RWPE2 (cell line): ENCODE measurements around the gene TNFAIP6.
"Not testable (repeated sequence)": the region's sequence is repeated elsewhere in the genome, so short reads cannot be mapped to it uniquely, and the experiment has no call there.

Experiments
- ATAC-seq: fragments of 200-7000 bp; cut with Tn5 transposase; 3 replicates; pipeline ENCODE4 v1.9.1; 2021; ENCODE audit warnings: low read depth
- DNase-seq: peaks from one replicate; pipeline ENCODE4 v3.0.0-alpha.2; 2020; ENCODE audit warnings: low spot score
- H3K27ac ChIP-seq: fragments of 450-650 bp; 2 replicates; pipeline ENCODE4 v1.5.1; 2017; ENCODE audit warnings: mild to moderate bottlenecking; ENCODE audit not compliant: poor library complexity, severe bottlenecking
- H3K27me3 ChIP-seq: fragments of 250-450 bp; sonication (Bioruptor Pico); 2 replicates; pipeline ENCODE4 v1.5.1; 2021; ENCODE audit warnings: mild to moderate bottlenecking, moderate library complexity; ENCODE audit not compliant: insufficient read depth, poor library complexity, severe bottlenecking
- H3K36me3 ChIP-seq: fragments of 250-450 bp; sonication (Bioruptor Pico); 2 replicates; pipeline ENCODE4 v1.5.1; 2020; ENCODE audit warnings: low read depth, mild to moderate bottlenecking, moderate library complexity
- H3K4me1 ChIP-seq: fragments of 250-450 bp; sonication (Bioruptor Pico); 2 replicates; pipeline ENCODE4 v1.5.1; 2021; ENCODE audit warnings: mild to moderate bottlenecking, moderate library complexity; ENCODE audit not compliant: insufficient read depth, poor library complexity, severe bottlenecking
- H3K4me3 ChIP-seq: fragments of 250-450 bp; sonication (Bioruptor Pico); 2 replicates; pipeline ENCODE4 v1.5.1; 2021; ENCODE audit warnings: mild to moderate bottlenecking, moderate library complexity; ENCODE audit not compliant: severe bottlenecking
- H3K9me3 ChIP-seq: fragments of 250-450 bp; sonication (Bioruptor Pico); 2 replicates; pipeline ENCODE4 v1.5.1; 2021; ENCODE audit warnings: mild to moderate bottlenecking, moderate library complexity; ENCODE audit not compliant: severe bottlenecking
- CTCF ChIP-seq: fragments of 450-650 bp; IDR thresholded peaks from one replicate; pipeline ENCODE4 v1.5.1; 2017; ENCODE audit warnings: mild to moderate bottlenecking, moderate library complexity; ENCODE audit not compliant: poor library complexity, severe bottlenecking

TNFAIP6 gene

GRCh38 chr2:151338115-151338514 lies 19.3 kb upstream of the TNFAIP6 start:
- H3K27me3 ChIP-seq, result no peaks in the 10 kb centered on the region
- DNase-seq (no peak), ATAC-seq (no peak; the same call in 2 of the 3 replicates)
- H3K4me3 ChIP-seq, result no peak overlapping the region
- H3K36me3 ChIP-seq, result no peaks in the 10 kb centered on the region
- TF ChIP-seq CTCF, result no peak
- peaks cover 8% of the 10 kb centered on the region for H3K4me1 ChIP-seq
- H3K9me3 ChIP-seq, result no peaks in the 10 kb centered on the region
- no peak overlapping the region for H3K27ac ChIP-seq

DNA sequence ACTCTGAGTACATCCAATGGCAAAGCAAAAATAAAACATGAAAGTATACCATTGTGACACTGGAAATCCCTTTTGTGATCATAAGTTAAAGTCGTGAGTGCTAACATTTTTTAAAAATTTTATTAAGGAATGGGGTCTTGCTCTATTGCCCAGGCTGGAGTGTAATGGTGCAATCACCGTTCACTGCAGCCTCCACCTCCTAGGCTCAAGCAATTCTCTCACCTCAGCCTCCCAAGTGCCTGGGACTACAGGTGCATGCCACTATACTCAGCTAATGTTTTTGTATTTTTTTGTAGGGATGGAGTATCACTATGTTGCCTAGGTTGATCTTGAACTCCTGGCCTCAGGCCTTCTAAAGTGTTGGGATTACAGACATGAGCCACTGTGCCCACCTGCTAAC lies 14.3 kb upstream of the TNFAIP6 start:
- Histone ChIP-seq H3K36me3 (no peaks in the 10 kb centered on the region), H3K27me3 (no peaks in the 10 kb centered on the region), H3K4me3 (no peak overlapping the region), H3K27ac (no peak overlapping the region), H3K4me1 (peaks cover under 1% of the 10 kb centered on the region), H3K9me3 (no peaks in the 10 kb centered on the region)
- DNase-seq (no peak), ATAC-seq (no peak)
- no peak for TF ChIP-seq CTCF

DNA sequence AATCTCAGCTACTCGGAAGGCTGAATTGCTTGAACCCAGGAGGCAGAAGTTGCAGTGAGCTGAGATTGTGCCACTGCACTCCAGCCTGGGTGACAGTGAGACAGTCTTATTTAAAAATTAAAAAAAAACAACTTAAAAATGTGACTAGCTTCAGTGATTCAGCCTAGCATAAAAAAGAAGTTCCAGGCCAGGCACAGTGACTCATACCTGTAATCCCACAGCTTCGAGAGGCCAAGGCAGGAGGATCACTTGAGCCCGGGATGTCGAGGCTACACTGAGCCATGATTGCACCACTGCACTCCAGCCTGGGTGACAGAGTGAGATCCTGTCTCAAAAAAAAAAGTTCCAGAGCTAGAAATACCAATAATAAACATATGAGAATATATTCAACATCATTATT lies 13.2 kb upstream of the TNFAIP6 start:
- not testable (repeated sequence) for ATAC-seq, H3K27me3 ChIP-seq, H3K36me3 ChIP-seq, H3K4me3 ChIP-seq, DNase-seq, H3K4me1 ChIP-seq, H3K27ac ChIP-seq, H3K9me3 ChIP-seq

DNA sequence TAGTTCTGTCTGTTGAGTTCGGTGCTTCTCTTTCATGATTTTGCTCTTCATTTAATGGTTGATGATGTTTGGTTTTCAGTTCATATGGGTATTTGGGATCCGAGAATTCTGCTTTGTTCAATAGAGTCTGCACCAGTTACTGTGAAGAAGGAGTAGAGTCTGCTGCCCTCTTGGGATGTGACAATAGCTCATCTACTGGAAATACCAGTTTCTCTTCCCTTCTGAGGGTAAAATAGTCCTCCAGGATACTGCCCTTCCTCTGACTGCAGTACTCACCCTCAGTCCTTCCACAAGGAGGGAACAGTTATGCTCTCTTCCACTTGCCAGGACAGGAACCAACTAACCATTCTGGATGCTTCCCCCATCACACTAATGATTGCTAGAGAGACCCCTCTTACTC lies 12.5 kb upstream of the TNFAIP6 start:
- Histone ChIP-seq H3K27ac (no peak overlapping the region), H3K9me3 (no peaks in the 10 kb centered on the region), H3K36me3 (no peaks in the 10 kb centered on the region), H3K4me1 (no peaks in the 10 kb centered on the region), H3K27me3 (no peaks in the 10 kb centered on the region), H3K4me3 (no peak overlapping the region)
- no peak for TF ChIP-seq CTCF
- ATAC-seq (no peak), DNase-seq (no peak)

GRCh38 chr2:151347294-151347693 lies 10.1 kb upstream of the TNFAIP6 start:
- Histone ChIP-seq H3K27me3 (no peaks in the 10 kb centered on the region), H3K4me1 (peaks cover 7% of the 10 kb centered on the region), H3K27ac (no peak overlapping the region), H3K9me3 (no peaks in the 10 kb centered on the region), H3K4me3 (no peak overlapping the region), H3K36me3 (no peaks in the 10 kb centered on the region)
- DNase-seq (no peak), ATAC-seq (no peak)
- no peak for TF ChIP-seq CTCF
